Caco-2 (cell line): ENCODE data around the gene TAS2R19. TPM values are rescaled to one million over a fixed set of nuclear protein-coding genes. Genes with fewer than 3 reads are reported as not detected.

ENCODE experiments used
- Bru-seq: library from RNA; stranded (reverse); fragments of 400-500 nt; gene quantifications from one replicate; lab custom pipeline; 2021; lab: Mats Ljungman, UMichigan
- BruChase-seq, 2 experiments: library from RNA; stranded (reverse); fragments of 400-500 nt; gene quantifications; one replicate each; lab custom pipeline; 2021; lab: Mats Ljungman, UMichigan
- BruUV-seq: library from RNA; stranded (reverse); fragments of 400-500 nt; replicated peaks from 2 replicates; lab custom pipeline; 2021; lab: Mats Ljungman, UMichigan
- CTCF ChIA-PET: fragments of 300-600 bp; sonication (Branson Sonifier 250); formaldehyde crosslinking; loops from one replicate; lab custom pipeline; 2022; ENCODE audit warnings: antibody characterized with exemption; lab: Charles Lee
- POLR2A ChIA-PET: fragments of 300-600 bp; sonication (Branson Sonifier 250); formaldehyde crosslinking; loops from one replicate; lab custom pipeline; 2022; ENCODE audit warnings: antibody characterized with exemption; lab: Charles Lee
- DNase-seq, 2 experiments: peaks; one replicate each; pipeline versions ENCODE4 v3.0.0 to v3.0.0-alpha.2; 2020 to 2022
- H3K27me3 ChIP-seq: replicated peaks from 2 replicates; pipeline ENCODE4 v1.6.0; 2011; ENCODE audit warnings: low read length; ENCODE audit not compliant: control insufficient read depth, insufficient read depth
- H3K36me3 ChIP-seq: 2 replicates; pipeline ENCODE4 v1.5.1; 2011; ENCODE audit warnings: low read length; ENCODE audit not compliant: control insufficient read depth, insufficient read depth
- H3K4me1 ChIP-seq: fragments of 250-450 bp; sonication (Bioruptor Pico); 2 replicates; pipeline ENCODE4 v1.5.1; 2020; ENCODE audit warnings: mild to moderate bottlenecking
- H3K4me3 ChIP-seq: 2 replicates; pipeline ENCODE4 v1.5.1; 2011; ENCODE audit warnings: low read depth, mild to moderate bottlenecking, control low read depth, low read length
- H3K9me3 ChIP-seq: fragments of 250-450 bp; sonication (Bioruptor Pico); 2 replicates; pipeline ENCODE4 v1.5.1; 2020; ENCODE audit warnings: mild to moderate bottlenecking, moderate library complexity
- H3K27ac Mint-ChIP-seq: one replicate; pipeline ENCODE4 v1.8.0; 2022; ENCODE audit warnings: mixed read lengths; ENCODE audit not compliant: unreplicated experiment
- H3K27me3 Mint-ChIP-seq: one replicate; pipeline ENCODE4 v1.8.0; 2022; ENCODE audit warnings: mixed read lengths; ENCODE audit not compliant: insufficient read depth, unreplicated experiment
- H3K36me3 Mint-ChIP-seq: one replicate; pipeline ENCODE4 v1.8.0; 2022; ENCODE audit warnings: mild to moderate bottlenecking, mixed read lengths; ENCODE audit not compliant: insufficient read depth, unreplicated experiment
- H3K4me1 Mint-ChIP-seq: one replicate; pipeline ENCODE4 v1.8.0; 2022; ENCODE audit warnings: low read depth, mixed read lengths; ENCODE audit not compliant: unreplicated experiment
- H3K4me3 Mint-ChIP-seq: one replicate; pipeline ENCODE4 v1.8.0; 2022; ENCODE audit warnings: mild to moderate bottlenecking, moderate library complexity, mixed read lengths; ENCODE audit not compliant: unreplicated experiment
- H3K9me3 Mint-ChIP-seq: one replicate; pipeline ENCODE4 v1.8.0; 2022; ENCODE audit warnings: mixed read lengths; ENCODE audit not compliant: unreplicated experiment
- CTCF ChIP-seq, 2 experiments: fragments of 200-600 bp in 1 of 2; IDR thresholded peaks; 1 replicate in 1 of 2; 2 replicates in 1 of 2; pipeline versions ENCODE4 v1.5.1 to v1.8.0; 2011 to 2022; ENCODE audit warnings: antibody characterized with exemption in 1 of 2, control low read depth in 1 of 2, inconsistent platforms in 1 of 2, low read depth in 1 of 2, low read length in 1 of 2, mild to moderate bottlenecking in 1 of 2, moderate library complexity in 1 of 2; ENCODE audit not compliant: insufficient read depth in 1 of 2, severe bottlenecking in 1 of 2, unreplicated experiment in 1 of 2
- intact Hi-C: fragments of 100-400 bp; cut with micrococcal nuclease; formaldehyde crosslinking; loops from one replicate; pipeline ENCODE4 v1.10.0; 2022; ENCODE audit not compliant: unreplicated experiment
- long read RNA-seq: library from polyadenylated mRNA; stranded (forward); transcript quantifications from one replicate; pipeline ENCODE4 v2.0.0, GENCODE V29; 2022
- total RNA-seq: library from RNA; stranded (reverse); gene quantifications from 2 replicates; pipeline ENCODE4 v1.2.3, GENCODE V29; 2022

TAS2R19 gene
- 4.8 and 5.7 TPM in 2 replicates for total RNA-seq
- Bru-seq, nascent RNA = percentile 97 among the genes with signal in this experiment
- percentile 97 among the genes with signal in this experiment for BruChase-seq, experiment 1, labeled RNA remaining after a 2-hour chase
- percentile 86 among the genes with signal in this experiment for BruChase-seq, experiment 2, labeled RNA remaining after a 6-hour chase
- long read RNA-seq = 0 reads

- H3K4me3 Mint-ChIP-seq = no peak within 1 kb of the TSS
- no peak for DNase-seq
- no peaks in the 10 kb centered on the region for H3K4me1 ChIP-seq
- no peak within 1 kb of the TSS for H3K4me3 ChIP-seq
- H3K4me1 Mint-ChIP-seq = no peaks in the 10 kb centered on the region
- H3K9me3 Mint-ChIP-seq = peaks cover 12% of the 10 kb centered on the region
- BruUV-seq = no TSS peak
- H3K36me3 ChIP-seq = peaks cover 2% of the 10 kb centered on the region; the same call in 1 of the 2 replicates
- POLR2A ChIA-PET = no interaction called here
- H3K27ac Mint-ChIP-seq = no peak within 1 kb of the TSS
- CTCF ChIA-PET = no interaction called here
- no peak for TF ChIP-seq CTCF (IDR thresholded peaks at IDR 0.05; ENCODE audit: insufficient read depth in 1 of 2, low read depth in 1 of 2, low read length in 1 of 2, severe bottlenecking in 1 of 2, unreplicated experiment in 1 of 2)
- peaks cover 11% of the 10 kb centered on the region for H3K36me3 Mint-ChIP-seq
- intact Hi-C loops = no loop called here
- H3K9me3 ChIP-seq = no peaks in the 10 kb centered on the region
- H3K27me3 Mint-ChIP-seq = no peaks in the 10 kb centered on the region
- no peaks in the 10 kb centered on the region for H3K27me3 ChIP-seq
Observed at GRCh38 chr12:11022520-11022919, at the start of gene TAS2R19. Gene TAS2R19, minus strand, starts transcription at chr12:11022620. Its CDS starts 49 bp downstream, at chr12:11022571.

GRCh38 chr12:11071414-11071813 is 49.0 kb upstream of the TAS2R19 start:
- H3K4me3 ChIP-seq = no peak overlapping the region
- no peaks in the 10 kb centered on the region for H3K4me1 ChIP-seq
- no peak overlapping the region for H3K4me3 Mint-ChIP-seq
- peaks cover 17% of the 10 kb centered on the region for H3K36me3 Mint-ChIP-seq
- no peaks in the 10 kb centered on the region for H3K27me3 Mint-ChIP-seq
- intact Hi-C loops = no loop called here
- no peak for DNase-seq
- H3K27me3 ChIP-seq = no peaks in the 10 kb centered on the region
- H3K9me3 ChIP-seq = no peaks in the 10 kb centered on the region
- H3K4me1 Mint-ChIP-seq = peaks cover 7% of the 10 kb centered on the region
- H3K9me3 Mint-ChIP-seq = no peaks in the 10 kb centered on the region
- no peak overlapping the region for H3K27ac Mint-ChIP-seq
- no TSS peak for BruUV-seq
- CTCF ChIA-PET = no interaction called here
- POLR2A ChIA-PET = interaction anchor here (0.6 kb wide), 1 partner anchor 114 kb away, joined by 3 read pairs; no protein-coding TSS in a partner anchor
- no peaks in the 10 kb centered on the region for H3K36me3 ChIP-seq
- no peak for TF ChIP-seq CTCF (IDR thresholded peaks at IDR 0.05; ENCODE audit: insufficient read depth in 1 of 2, low read depth in 1 of 2, low read length in 1 of 2, severe bottlenecking in 1 of 2, unreplicated experiment in 1 of 2)

- no TSS peak for BruUV-seq
- TF ChIP-seq CTCF (IDR thresholded peaks at IDR 0.05; ENCODE audit: insufficient read depth in 1 of 2, low read depth in 1 of 2, low read length in 1 of 2, severe bottlenecking in 1 of 2, unreplicated experiment in 1 of 2) = no peak
Observed at GRCh38 chr12:11070999-11071398, 48.6 kb upstream of the TAS2R19 start.

More at GRCh38 chr12:11070999-11071398, 48.6 kb upstream of the TAS2R19 start:
- Mint-ChIP-seq H3K27ac (no peak overlapping the region), H3K27me3 (no peaks in the 10 kb centered on the region), H3K4me3 (no peak overlapping the region), H3K4me1 (peaks cover 7% of the 10 kb centered on the region), H3K36me3 (peaks cover 17% of the 10 kb centered on the region), H3K9me3 (no peaks in the 10 kb centered on the region)
- H3K9me3 ChIP-seq = no peaks in the 10 kb centered on the region
- no peak for DNase-seq
- intact Hi-C loops = loop anchor here (1.0 kb wide), 1 partner anchor 56 kb away; no protein-coding TSS in a partner anchor
- H3K36me3 ChIP-seq = no peaks in the 10 kb centered on the region
- no peaks in the 10 kb centered on the region for H3K4me1 ChIP-seq
- no peaks in the 10 kb centered on the region for H3K27me3 ChIP-seq
- CTCF ChIA-PET = no interaction called here
- POLR2A ChIA-PET = interaction anchor here (0.6 kb wide), 1 partner anchor 115 kb away, joined by 3 read pairs; no protein-coding TSS in a partner anchor
- H3K4me3 ChIP-seq = no peak overlapping the region
